Epidermal melanocyte (primary cell): ENCODE data around the gene NUDT4.

Experiments used
- DNase-seq: peaks from one replicate; pipeline ENCODE4 v3.0.0; 2011; ENCODE audit warnings: low spot score; ENCODE audit not compliant: insufficient read length

Gene NUDT4

DNA sequence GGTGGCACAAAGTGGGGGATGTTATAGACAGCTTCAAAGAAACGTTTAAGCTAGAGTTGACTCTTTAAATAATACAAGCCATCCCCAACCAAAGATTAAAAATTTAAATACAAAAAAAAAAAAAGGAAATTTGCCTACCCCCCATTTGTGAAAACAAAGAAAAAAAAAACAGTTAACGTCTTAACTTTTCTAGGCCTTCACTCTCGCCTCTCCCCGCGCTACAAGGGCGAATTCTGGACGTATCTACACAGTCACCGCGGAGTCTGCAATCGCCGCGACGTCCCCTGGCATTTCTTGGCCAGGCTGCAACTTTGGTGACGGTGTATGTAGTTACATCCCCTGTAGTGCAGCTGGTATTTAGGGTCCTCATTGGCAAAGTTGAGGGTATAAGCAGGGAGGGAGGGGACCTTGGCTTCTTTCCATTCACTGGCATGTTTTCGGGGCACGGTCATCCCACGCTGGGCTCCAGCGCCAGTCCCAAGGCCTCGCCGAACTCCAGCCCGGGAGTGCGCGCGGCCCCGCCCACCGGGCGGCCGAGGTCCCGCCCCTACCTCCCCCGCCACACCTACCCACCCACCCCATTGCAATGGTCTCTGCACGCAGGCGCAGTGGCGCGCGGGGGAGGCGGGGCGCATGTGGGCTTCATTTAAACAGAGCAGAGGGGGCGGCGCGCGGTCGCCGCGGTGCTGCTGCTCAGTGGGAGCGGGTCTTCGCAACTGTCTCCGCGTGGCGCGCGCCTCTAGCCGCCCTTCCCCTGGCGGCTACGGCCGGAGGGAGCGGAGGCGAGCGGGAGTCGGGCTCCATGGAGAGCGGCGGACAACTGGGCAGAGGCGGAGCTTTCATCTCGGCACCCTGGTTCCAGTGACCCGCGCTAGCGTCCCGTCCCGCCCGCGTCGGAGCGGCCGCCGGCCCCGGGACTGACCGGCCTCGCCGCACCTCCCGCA, at the start of gene NUDT4:
NUDT4 (plus strand) TSS at position 674 of the 944 bp plus-strand sequence. CDS start 398 bp downstream, outside the sequence.
- peak; percentile 97 for DNase-seq

DNA sequence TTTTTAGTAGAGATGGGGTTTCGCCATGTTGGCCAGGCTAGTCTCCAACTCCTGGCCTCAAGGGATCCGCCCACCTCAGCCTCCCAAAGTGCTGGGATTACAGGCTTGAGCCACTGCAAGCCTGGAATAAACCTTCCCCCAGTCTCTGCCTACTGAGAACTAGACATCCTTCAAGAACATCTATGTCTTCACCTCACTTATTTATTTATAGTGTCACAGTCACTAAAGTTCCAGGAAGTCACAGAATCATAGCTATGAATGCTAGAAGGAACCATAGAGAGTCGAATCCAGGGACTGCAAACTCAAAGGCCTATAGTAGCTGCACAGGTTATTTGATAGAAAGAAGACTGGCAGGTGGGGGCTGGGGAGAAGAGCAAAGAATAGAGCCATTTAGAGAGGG, 44.7 kb upstream of the NUDT4 start:
- DNase-seq = no peak

DNA sequence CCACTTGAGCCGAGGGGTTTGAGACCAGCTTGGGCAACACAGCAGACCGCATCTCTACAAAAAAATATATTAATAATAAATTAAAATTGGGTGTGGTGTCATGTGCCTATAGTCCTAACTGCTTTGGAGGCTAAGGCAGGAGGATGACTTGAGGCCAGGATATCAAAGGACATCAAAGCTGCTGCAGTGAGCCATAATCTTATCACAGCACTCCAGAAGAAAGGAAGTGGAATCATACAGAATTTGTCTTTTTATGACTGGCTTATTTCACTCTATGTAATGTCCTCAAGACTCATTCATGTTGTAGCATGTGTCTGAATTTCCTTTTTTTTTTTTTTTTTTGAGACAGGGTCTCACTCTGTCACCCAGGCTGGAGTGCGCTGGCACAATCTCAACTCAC, 43.9 kb upstream of the NUDT4 start:
- no peak for DNase-seq

DNA sequence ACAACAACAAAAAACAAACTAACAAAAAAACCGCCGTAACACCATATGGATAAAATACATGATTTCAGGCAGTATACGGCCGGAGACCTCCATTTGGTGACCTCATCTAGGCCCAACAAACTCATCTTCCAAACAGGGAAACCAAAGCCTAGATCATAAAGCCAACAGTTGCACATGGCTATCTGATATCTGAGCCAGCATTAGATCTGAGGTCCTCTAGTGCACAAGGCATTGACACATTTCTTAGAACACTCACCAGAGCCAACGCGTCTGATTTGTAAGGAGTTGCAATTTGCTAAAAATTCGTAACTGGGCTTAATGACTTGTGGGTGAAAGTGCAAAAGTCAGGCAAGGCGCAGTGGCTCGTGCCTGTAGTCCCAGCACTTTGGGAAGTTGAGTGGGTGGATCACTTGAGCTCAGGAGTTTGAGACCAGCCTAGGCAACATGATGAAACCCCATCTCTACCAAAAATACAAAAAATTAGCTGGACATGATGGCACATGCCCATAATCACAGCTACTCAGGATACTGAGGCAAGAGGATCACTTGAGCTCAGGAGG, 42.0 kb upstream of the NUDT4 start:
- no peak for DNase-seq

DNA sequence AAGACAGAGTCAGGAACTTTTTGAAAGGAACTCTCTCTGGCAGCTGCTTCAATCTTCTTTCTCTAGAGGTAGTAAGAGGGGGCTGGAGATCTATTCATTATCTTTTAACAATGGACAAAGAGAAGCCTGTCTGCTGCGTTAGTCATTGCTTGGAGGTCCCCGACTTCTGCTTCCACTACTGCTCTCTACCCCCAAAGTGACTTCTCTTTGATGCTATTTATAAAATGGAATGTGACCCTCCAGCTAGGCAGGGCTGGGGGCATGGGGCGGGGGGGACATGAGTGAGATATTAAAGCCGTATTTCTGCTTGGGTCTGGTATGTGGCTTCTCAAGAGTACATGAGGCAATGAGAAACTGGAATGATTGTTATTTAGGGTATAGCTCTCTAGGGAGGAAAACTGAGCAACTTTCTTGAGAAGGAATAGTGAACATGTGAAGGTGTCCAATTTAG, 41.4 kb upstream of the NUDT4 start:
- no peak for DNase-seq

DNA sequence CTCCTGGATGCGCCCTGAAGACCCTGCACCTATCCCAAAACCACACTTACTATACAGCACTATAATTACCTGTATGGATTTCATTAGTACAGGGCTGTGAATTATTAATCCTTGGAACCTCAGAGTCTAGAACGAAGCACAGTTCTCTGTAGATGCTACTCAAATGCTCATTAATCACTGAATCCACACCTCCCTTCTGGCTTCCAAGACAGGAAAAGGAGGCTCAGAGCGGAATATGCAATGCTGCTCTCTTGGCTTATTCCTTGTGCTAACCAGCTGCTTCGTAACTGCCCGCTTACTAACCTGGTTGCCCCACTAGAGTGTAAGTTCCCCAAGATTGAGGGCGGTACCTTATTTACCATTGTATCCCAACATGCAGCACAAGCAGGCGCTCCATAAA, 39.1 kb upstream of the NUDT4 start:
- DNase-seq = no peak

DNA sequence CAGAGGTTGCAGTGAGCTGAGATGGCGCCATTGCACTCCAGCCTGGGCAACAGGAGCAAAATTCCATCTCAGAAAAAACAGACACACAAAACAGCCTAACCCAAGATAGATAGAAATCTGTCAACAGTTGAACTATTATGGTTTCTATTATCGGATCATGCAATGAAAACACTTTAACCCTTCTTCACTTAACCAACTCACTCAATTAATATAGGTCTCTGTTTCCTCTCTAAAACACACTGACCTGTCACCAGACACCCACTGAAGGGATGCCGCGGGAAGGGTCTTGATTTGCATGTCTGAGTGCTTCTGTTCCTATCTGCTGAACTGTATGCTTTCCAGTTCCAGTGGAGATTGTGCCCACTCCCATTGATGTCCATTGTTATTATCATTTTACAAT, 38.0 kb upstream of the NUDT4 start:
- DNase-seq = no peak

DNA sequence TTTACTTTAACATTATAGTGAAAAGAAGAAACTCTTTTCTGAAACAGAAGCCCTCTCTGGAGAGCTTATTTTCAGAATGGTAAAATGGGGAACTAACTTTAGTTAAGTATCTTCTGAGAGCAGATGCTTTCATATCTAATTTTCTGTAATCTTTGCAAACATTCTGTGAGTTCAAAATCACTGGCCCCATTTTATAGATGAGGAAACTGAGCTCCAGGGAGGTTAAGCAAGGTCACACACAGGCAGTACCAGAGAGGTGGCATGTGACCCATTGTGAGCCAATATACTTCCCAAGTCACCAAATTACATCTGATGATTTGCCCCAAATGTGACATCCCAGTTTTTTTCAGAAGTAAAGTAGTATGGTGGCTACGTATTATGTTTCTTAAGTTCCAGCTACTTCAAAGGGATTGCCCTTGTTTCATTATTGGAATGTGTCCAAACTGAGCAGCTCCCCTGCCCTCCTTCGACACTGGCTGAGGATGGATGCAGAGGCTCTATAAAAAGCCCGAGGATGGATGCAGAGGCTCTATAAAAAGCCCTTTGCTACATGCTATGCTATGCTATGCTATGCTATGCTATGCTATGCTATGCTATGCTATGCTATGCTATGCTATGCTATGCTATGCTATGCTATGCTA, 36.2 kb upstream of the NUDT4 start:
- DNase-seq = no peak

DNA sequence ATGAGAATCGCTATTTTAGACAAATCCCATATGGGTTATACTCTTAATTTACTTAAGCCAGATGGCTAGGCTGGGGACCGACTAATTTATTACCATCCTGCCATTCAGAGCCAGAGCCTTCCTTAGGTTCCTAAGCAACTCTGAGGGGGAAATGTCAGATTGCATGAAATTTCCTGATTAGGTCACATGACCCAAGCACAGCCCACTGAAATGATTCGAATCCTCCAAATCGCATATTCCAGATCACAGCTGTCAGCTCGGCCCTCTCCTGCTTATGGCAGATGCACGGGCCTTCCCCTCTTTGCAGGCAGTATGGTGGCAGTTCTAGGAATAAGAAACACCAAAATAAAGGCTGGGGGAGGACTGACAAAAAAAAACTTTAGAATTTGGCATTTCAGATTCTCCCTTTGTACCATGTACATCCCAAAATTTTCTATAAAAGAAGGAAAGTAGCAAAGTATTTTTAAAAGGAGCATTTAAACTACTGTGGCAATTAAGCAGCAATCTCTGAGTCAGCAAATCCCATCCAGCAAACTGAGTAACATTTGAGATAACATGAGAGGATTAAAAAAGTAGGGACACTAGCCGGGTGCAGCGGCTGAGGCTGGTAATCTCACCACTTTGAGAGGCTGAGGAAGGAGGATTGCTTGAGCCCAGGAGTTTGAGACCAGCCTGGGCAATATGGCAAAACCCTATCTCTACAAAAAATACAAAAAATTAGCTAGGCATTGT, 30.5 kb upstream of the NUDT4 start:
- DNase-seq = no peak

DNA sequence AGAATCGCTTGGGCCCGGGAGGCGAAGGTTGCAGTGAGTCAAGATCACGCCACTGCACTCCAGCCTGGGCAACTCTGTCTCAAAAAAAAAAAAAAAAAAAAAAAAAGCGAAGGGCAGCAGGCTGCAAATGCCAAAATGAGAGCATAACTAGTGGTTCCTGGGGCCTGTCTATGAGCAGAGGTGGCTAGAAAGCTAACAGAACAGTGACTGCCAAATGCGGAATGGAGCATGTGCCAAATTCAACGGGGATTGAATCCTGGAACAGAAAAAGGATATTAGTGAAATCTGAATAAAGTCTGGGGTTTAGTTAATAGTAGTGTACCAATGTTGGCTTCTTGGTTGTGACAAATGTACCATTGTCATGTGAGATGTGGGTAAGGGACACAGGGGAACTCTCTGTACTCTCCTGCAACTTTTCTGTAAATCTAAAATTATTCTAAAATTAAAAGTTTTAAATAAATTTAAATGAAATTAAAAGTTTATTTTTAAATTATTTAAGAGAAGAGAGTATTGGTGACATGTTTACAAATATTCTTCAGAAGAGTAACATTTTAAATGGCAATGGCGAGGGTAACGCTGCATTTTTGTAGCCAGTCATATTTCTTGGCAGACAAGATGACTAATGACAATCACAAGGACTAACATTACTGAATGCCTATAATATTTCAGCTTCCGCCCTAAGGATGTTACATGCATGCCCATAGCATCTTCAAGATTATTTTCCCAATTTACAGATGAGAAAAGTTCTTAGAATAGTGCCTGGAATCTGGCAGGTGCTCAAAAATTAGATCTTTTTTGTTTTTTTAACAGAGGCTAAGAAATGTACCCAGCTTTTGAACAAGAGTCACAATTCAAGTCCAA, 28.9 kb upstream of the NUDT4 start:
- DNase-seq = no peak

DNA sequence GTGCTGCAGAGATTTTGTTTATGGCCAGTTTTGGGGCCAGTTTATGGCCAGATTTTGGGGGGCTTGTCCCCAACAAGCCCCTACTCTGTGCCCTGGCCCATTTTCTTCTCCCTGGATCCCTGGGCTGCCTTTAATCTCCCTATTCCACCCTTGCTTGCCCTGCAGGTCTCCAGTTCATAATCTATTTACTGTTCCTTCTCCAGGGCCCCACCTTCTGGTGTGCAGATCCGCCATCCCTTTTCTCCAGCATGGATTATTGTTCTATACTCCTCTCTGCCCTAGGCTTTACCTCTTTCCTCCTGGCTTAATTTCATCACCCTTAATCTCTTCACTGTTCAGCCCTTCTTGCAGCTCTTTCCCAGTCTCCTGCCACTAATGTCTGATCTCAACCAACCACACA, 26.0 kb upstream of the NUDT4 start:
- no peak for DNase-seq

DNA sequence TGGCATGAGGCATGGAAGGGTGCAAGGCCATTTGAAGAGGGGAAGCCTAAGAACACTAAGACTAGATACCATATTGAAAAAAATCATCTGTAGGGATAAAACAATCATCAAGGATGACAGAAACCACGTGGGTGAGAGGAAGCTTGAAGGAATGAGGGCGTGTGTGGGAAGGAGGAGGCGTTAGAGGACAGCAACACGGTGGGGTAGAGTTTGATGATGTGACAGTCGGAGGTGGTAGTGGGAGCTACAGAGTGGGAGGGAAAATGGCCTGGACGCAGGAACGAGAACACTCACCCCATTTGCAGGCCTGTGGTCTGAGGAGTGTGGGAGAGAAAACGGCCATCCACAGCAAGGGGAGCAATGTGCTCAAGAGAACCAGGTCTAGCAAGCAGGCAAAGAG, 25.4 kb upstream of the NUDT4 start:
- DNase-seq = no peak

DNA sequence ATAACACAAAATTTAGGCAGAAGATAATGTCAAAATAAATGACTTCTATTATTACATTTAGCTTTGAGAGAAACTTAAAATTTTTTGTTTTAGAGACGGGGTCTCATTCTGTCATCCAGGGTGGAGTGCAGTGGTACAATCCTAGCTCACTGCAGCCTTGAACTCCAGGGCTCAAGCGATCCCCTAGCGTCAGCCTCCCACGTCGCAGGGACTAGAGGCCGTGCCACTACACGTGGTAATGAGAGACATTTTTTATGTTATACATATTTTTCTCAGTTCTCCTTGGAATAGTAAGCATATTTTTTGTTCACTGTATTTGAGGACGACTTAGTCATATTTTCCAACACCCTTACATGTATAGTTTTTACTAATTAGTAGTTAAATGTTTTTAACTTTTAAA, 21.5 kb upstream of the NUDT4 start:
- no peak for DNase-seq

DNA sequence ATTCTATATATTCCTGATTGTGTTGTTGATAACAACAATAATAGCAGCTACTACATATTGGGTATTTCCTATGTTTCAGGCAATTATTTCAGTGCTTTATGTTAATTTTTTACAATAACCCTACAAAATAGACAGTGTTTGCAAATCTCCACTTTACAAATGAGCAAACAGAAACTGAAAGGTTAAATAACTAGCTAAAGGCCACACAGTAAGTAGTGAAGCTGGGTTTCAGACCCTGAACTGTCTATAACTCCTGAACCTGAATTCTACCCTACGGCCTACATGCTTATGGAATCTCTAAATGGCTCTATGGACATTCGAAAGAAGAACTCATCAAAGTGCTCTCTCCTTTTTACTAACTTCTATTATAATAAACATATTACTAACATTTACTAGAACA, 19.7 kb upstream of the NUDT4 start:
- no peak for DNase-seq

DNA sequence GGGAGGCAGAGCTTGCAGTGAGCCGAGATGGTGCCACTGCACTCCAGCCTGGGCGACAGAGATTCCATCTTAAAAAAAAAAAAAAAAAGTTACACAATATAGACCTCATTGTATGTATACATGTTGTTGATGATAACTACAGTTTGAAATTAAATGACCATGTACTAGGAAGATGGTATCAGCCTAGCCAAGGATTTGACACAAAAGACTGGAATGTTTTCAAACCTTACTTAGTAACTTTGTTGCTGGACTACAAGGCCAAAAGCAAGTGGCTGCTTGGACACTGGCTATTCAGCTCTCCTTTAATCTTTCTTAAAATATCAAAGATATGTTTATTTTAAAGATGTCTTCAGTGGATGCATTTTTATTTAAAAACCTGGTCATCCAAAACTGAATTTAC, 18.9 kb upstream of the NUDT4 start:
- DNase-seq = no peak

DNA sequence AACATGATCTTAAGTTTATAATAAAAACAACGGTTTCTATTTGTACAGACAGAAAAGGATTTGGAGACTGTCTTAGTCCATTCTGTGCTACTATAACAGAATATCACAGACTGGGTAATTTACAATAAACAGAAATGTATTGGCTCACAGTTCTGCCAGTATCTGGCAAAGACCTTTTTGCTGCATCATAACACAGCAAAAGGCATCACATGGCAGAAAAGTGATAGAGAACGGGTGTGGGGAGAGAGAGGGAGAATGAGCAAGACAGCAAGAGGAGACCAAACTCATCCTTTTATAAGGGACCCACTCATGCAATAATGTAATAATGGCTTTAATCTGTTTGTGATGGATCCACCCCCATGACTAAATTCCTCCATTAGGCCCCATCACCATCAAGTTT, 17.0 kb upstream of the NUDT4 start:
- no peak for DNase-seq

DNA sequence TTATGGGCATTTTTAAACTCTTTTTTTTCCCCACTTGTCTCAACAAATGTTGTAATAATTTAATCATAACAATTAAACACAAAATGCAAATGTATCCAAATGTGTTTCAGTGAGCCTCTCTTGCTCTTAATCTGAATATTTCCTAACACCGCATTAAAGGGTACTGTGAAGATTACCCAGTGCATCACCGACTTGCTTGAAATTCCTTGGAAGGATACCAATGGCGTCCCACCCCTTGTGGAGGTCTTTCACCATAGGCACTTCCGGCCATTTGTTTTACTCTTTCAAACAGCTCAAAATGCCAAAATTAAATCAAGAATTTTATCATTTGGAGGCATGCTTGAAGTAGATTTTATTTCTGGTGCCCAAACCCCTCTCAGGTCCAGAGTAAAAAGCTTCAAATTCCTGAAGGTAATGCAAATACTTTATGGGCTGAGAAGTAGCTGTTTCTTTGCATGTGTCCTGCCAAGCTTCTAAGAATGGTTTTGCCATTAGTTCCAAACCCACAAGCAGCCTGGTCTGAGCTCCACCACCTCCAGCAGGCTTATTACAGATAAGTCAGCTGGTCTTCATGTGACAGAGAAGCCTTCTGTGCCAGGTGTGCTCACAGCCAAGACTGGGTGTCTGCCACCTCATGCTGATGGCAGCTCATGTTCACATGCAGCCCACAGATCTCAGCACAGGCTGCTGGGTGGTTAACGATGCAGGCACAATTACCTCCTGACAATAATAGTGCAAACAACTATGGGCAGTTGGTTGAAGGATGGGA, 16.4 kb upstream of the NUDT4 start:
- no peak for DNase-seq

DNA sequence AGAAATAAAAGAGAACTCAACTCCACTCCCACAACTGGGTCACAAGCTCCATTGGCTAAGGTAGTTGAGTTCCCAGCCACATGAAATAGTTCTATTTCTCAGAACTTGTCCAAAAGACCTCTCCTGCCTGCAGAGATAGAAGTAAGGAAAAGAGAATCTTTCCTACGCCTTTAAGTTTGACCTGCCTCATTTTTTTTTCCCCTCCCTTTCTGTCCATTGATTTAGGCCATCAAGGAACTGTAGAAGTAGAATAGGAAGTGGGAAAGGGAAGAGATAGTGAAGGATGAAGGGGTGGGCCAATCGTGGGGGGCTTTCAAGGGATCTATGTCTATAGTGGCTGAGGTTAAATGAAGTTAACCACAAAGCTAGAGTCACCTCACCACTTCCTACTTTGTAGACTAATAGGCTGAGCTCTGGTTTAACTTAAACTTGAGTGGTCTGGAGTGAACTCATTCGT, 13.9 kb upstream of the NUDT4 start:
- DNase-seq = no peak

DNA sequence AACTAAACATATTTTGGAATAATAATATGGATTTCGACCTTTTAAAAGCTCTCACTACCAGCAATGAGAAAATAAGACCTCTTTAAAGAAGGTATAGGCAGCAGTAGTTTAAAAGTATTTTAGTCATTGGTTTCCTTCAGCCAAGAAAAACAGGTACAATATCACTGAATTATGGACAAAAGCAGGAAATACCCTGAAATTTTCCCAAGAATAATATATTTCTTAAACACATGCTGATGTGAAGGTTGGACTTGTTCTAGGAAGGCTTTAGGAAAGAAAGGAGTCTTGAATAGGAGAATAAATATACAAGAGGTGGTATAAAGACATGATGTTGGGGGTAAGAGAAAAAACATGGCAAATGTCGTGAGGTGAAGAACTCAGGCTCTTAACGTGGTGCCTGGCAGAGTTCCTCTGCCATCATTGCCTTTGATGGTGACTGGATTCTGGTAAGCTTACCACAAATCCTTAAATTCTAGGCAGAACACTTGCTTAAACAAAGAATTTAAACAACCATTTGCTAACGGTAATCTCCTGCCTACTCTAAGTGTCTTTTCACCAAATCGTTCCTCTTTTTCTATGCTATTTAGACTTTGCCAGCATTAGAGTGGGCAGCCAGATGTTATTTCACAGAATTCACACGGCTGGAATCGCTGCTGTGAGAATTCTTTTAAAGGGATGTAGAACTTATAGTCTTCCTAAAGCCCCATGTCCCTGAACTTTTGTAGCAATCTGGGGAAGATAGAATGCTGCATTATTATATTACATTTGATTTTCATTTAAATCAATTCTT, 11.9 kb upstream of the NUDT4 start:
- DNase-seq = no peak
